K562 (cell line): ENCODE measurements around the gene PIH1D1. TPM values are rescaled to one million over a fixed set of nuclear protein-coding genes. Genes with fewer than 3 reads are reported as not detected.
A peak's percentile ranks its signal among the peaks of the same experiment; 100 is the strongest.

Source experiments
- ARHGAP35 ChIP-seq: fragments of 450-650 bp; IDR thresholded peaks from 2 replicates; pipeline ENCODE4 v1.6.1; 2018; ENCODE audit not compliant: partially characterized antibody
- ATF1 ChIP-seq, 2 experiments: fragments of 450-650 bp in 1 of 2; IDR thresholded peaks; 2 replicates each; pipeline ENCODE4 v1.6.1; 2016; ENCODE audit warnings: missing compliant biosample characterization in 1 of 2, missing genetic modification characterization in 1 of 2
- ATF7 ChIP-seq: fragments of 450-650 bp; IDR thresholded peaks from 2 replicates; pipeline ENCODE4 v1.7.1; 2014; ENCODE audit warnings: mild to moderate bottlenecking, moderate library complexity
- BCOR ChIP-seq: fragments of 450-650 bp; IDR thresholded peaks from 2 replicates; pipeline ENCODE4 v1.6.1; 2016
- CHD2 ChIP-seq: IDR thresholded peaks from 2 replicates; pipeline ENCODE4 v1.6.1; 2011; ENCODE audit warnings: low read depth, low read length
- DMBX1 ChIP-seq: fragments of 250-450 bp; sonication (Bioruptor Pico); IDR thresholded peaks from 2 replicates; pipeline ENCODE4 v1.8.0; 2022; ENCODE audit warnings: inconsistent platforms, mild to moderate bottlenecking, moderate library complexity, borderline replicate concordance
- E2F3 ChIP-seq: fragments of 250-450 bp; sonication (Bioruptor Pico); IDR thresholded peaks from 2 replicates; pipeline ENCODE4 v1.4.0; 2020; ENCODE audit warnings: mild to moderate bottlenecking
- ETV5 ChIP-seq: sonication (generic); formaldehyde crosslinking; IDR thresholded peaks from 2 replicates; pipeline ENCODE4 v1.4.0; 2020; ENCODE audit warnings: low read depth, mild to moderate bottlenecking, missing genetic modification reagents
- KDM2B ChIP-seq: fragments of 250-450 bp; sonication (Bioruptor Pico); IDR thresholded peaks from 2 replicates; pipeline ENCODE4 v1.8.0; 2021; ENCODE audit warnings: mild to moderate bottlenecking, moderate library complexity
- MAZ ChIP-seq, 2 experiments: fragments of 450-650 bp in 1 of 2; sonication (generic) in 1 of 2; formaldehyde crosslinking; IDR thresholded peaks in 1 of 2; conservative IDR thresholded peaks in 1 of 2; 2 replicates each; pipeline versions ENCODE4 v1.4.0 to v1.5.0; 2020; ENCODE audit warnings: mild to moderate bottlenecking in 1 of 2, missing genetic modification reagents in 1 of 2
- MEF2D ChIP-seq: conservative IDR thresholded peaks from 2 replicates; pipeline ENCODE4 v1.6.1; 2016; ENCODE audit warnings: low read depth, missing genetic modification characterization, missing compliant biosample characterization
- MYBL2 ChIP-seq, 2 experiments: fragments of 450-650 bp in 1 of 2; sonication (generic) in 1 of 2; formaldehyde crosslinking in 1 of 2; IDR thresholded peaks; 2 replicates each; pipeline versions ENCODE4 v1.6.1 to v1.8.1; 2017 to 2022; ENCODE audit warnings: borderline replicate concordance in 1 of 2, inconsistent platforms in 1 of 2, low read depth in 1 of 2, mild to moderate bottlenecking in 1 of 2, missing genetic modification reagents in 1 of 2, moderate library complexity in 1 of 2
- NBN ChIP-seq: fragments of 450-650 bp; IDR thresholded peaks from 2 replicates; pipeline ENCODE4 v1.6.1; 2016; ENCODE audit warnings: low read depth, mild to moderate bottlenecking
- PHF21A ChIP-seq: fragments of 450-650 bp; IDR thresholded peaks from 2 replicates; pipeline ENCODE4 v1.6.1; 2017; ENCODE audit warnings: low read depth, borderline replicate concordance
- PHF8 ChIP-seq: fragments of 200-600 bp; sonication (generic); IDR thresholded peaks from 2 replicates; pipeline ENCODE4 v1.6.1; 2012; ENCODE audit warnings: mixed run types, mild to moderate bottlenecking, inconsistent platforms, low read length, moderate library complexity, borderline replicate concordance
- RBM15 ChIP-seq: fragments of 200-400 bp; formaldehyde crosslinking; IDR thresholded peaks from 2 replicates; pipeline ENCODE4 v1.6.1; 2018; ENCODE audit warnings: mild to moderate bottlenecking, low read length, moderate library complexity; ENCODE audit not compliant: insufficient read depth
- SMARCA5 ChIP-seq: fragments of 450-650 bp; IDR thresholded peaks from 2 replicates; pipeline ENCODE4 v1.6.1; 2016
- XRCC5 ChIP-seq: fragments of 200-400 bp; formaldehyde crosslinking; IDR thresholded peaks from 2 replicates; pipeline ENCODE4 v1.6.1; 2017; ENCODE audit warnings: low read depth, mild to moderate bottlenecking, low read length
- ZNF384 ChIP-seq: IDR thresholded peaks from 2 replicates; pipeline ENCODE4 v1.6.1; 2012; ENCODE audit warnings: low read depth, low read length, improper control_type of control experiment
- ZNF431 ChIP-seq: sonication (generic); formaldehyde crosslinking; IDR thresholded peaks from 2 replicates; pipeline ENCODE4 v1.8.0; 2022; ENCODE audit warnings: mild to moderate bottlenecking, missing genetic modification reagents
- polyA plus RNA-seq, 8 experiments: library from polyadenylated mRNA; depleted of rRNA in 4 of 8; stranded (reverse) in 5 of 8; unstranded in 3 of 8; fragments of >200 nt; fragmentation: Nextera tagmentation in 2 of 8; fragmentation: Illumina TruSeq in 1 of 8; extraction: Ambion mirVana in 2 of 8; extraction: Trizol in 1 of 8; gene quantifications; 2 replicates each; pipeline versions ENCODE4 v1.2.1 to v1.2.3, GENCODE V29; 2011 to 2014; ENCODE audit warnings: inconsistent platforms in 1 of 8, missing spikeins in 1 of 8
- total RNA-seq, 7 experiments: library from RNA; depleted of rRNA in 6 of 7; stranded (reverse); fragments of >200 nt in 6 of 7; fragmentation: Illumina TruSeq in 2 of 7; extraction: Trizol in 2 of 7; gene quantifications; 2 replicates each; pipeline versions ENCODE4 v1.2.1 to v1.2.3, GENCODE V29; 2011 to 2021; ENCODE audit warnings: low replicate concordance in 1 of 7
- TF ChIP-seq, protein P1 (sequence below): fragments of 450-650 bp; IDR thresholded peaks from 2 replicates; pipeline ENCODE4 v1.6.1; 2017; ENCODE audit warnings: antibody characterized with exemption
- TF ChIP-seq, protein P2 (sequence below): sonication (generic); formaldehyde crosslinking; IDR thresholded peaks from 2 replicates; pipeline ENCODE4 v1.9.0; 2022; ENCODE audit warnings: mild to moderate bottlenecking, missing genetic modification reagents
- TF ChIP-seq, protein P3 (sequence below): fragments of 250-450 bp; sonication (Bioruptor Pico); IDR thresholded peaks from 2 replicates; pipeline ENCODE4 v1.8.0; 2021; ENCODE audit warnings: moderate library complexity, mild to moderate bottlenecking, inconsistent platforms
- TF ChIP-seq, protein P4 (sequence below): sonication (generic); formaldehyde crosslinking; IDR thresholded peaks from 2 replicates; pipeline ENCODE4 v1.8.0; 2022; ENCODE audit warnings: mild to moderate bottlenecking, missing genetic modification reagents

The PIH1D1 gene
- total and polyA plus RNA-seq, 9 of the 15 experiments (the other 6 are each of a cell fraction or from before 2014, with no cell fraction given) = 26.5 to 224 (median 137) TPM

DNA sequence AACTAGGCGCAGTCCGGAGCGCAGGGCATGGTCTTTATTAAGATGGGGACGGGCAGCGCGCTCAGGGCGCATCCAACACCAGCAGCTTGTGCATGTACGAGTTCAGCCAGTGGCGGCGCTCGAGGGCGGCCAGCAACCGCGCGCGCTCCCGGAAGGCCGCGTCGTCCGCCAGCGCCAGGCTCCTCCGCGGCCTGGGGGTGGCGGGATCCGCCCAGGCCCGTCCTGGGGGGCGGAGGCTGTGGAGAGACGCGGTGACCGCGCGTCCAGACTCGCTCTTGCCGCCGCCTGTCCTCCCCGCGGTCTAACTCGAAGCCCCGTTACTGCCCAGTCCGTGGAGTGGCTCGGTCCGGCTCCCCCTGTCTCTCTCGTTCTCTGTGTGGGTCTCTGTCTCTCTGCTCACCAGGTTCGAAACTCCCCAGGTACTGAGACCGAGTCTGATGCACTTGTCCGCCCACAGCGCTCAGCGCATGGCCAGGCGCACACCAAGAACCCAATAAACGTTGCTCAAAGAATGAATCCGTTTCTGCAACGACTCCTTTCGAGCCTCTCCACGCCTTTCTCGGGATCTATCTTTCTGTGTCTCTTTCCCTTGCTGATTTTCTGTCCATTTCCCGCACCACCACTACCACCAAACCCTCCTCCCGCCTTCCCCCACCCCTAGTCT, 29.1 kb downstream of the PIH1D1 start (continued):
- TF ChIP-seq CHD2 (no peak), RBM15 (no peak), DMBX1 (CRISPR knock-in tag) (peak; percentile 81), ZNF384 (peak; percentile 16; the same call in 1 of the 2 replicates), NBN (peak; percentile 65; the same call in 1 of the 2 replicates), PHF8 (peak; percentile 54; the same call in 1 of the 2 replicates), KDM2B (no peak), ATF1 (CRISPR knock-in tag; IDR thresholded peaks at IDR 0.05) (no peak), ATF1 (tag; IDR thresholded peaks at IDR 0.05) (peak; percentile 87), PHF21A (no peak), SMARCA5 (peak; percentile 58; the same call in 1 of the 2 replicates), BCOR (peak; percentile 79), MYBL2 (IDR thresholded peaks at IDR 0.05; ENCODE audit: low read depth) (no peak), MYBL2 (CRISPR knock-in tag; IDR thresholded peaks at IDR 0.05; ENCODE audit: borderline replicate concordance) (no peak), ETV5 (peak; percentile 57; the same call in 1 of the 2 replicates), XRCC5 (peak; percentile 46; the same call in 1 of the 2 replicates), MAZ (CRISPR knock-in tag; conservative IDR thresholded peaks at IDR 0.05 in 1 of 2, IDR thresholded peaks at IDR 0.05 in 1 of 2) (peak; percentile 40 to 64; a peak in 3 of 4 replicates), E2F3 (CRISPR knock-in tag) (peak; percentile 83), ATF7 (peak; percentile 74), MEF2D (tag) (peak; percentile 64; the same call in 1 of the 2 replicates), ZNF431 (CRISPR knock-in tag) (0 out of 2 replicates have a peak, but pooled peaks have one; percentile 18), ARHGAP35 (peak; percentile 73)
- TF ChIP-seq, protein P1, sequence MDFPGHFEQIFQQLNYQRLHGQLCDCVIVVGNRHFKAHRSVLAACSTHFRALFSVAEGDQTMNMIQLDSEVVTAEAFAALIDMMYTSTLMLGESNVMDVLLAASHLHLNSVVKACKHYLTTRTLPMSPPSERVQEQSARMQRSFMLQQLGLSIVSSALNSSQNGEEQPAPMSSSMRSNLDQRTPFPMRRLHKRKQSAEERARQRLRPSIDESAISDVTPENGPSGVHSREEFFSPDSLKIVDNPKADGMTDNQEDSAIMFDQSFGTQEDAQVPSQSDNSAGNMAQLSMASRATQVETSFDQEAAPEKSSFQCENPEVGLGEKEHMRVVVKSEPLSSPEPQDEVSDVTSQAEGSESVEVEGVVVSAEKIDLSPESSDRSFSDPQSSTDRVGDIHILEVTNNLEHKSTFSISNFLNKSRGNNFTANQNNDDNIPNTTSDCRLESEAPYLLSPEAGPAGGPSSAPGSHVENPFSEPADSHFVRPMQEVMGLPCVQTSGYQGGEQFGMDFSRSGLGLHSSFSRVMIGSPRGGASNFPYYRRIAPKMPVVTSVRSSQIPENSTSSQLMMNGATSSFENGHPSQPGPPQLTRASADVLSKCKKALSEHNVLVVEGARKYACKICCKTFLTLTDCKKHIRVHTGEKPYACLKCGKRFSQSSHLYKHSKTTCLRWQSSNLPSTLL = 0 out of 2 replicates have a peak, but pooled peaks have one; percentile 29
- TF ChIP-seq, protein P2, sequence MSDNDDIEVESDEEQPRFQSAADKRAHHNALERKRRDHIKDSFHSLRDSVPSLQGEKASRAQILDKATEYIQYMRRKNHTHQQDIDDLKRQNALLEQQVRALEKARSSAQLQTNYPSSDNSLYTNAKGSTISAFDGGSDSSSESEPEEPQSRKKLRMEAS = peak; percentile 93
- TF ChIP-seq, protein P3, sequence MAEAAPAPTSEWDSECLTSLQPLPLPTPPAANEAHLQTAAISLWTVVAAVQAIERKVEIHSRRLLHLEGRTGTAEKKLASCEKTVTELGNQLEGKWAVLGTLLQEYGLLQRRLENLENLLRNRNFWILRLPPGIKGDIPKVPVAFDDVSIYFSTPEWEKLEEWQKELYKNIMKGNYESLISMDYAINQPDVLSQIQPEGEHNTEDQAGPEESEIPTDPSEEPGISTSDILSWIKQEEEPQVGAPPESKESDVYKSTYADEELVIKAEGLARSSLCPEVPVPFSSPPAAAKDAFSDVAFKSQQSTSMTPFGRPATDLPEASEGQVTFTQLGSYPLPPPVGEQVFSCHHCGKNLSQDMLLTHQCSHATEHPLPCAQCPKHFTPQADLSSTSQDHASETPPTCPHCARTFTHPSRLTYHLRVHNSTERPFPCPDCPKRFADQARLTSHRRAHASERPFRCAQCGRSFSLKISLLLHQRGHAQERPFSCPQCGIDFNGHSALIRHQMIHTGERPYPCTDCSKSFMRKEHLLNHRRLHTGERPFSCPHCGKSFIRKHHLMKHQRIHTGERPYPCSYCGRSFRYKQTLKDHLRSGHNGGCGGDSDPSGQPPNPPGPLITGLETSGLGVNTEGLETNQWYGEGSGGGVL (CRISPR knock-in tag) = no peak
- TF ChIP-seq, protein P4, sequence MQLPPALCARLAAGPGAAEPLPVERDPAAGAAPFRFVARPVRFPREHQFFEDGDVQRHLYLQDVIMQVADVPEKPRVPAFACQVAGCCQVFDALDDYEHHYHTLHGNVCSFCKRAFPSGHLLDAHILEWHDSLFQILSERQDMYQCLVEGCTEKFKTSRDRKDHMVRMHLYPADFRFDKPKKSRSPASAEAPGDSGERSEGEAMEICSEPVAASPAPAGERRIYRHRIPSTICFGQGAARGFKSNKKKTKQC (CRISPR knock-in tag) = peak; percentile 79; the same call in 1 of the 2 replicates
